Measurements from ENCODE around the gene NHSL1. TPM values are rescaled to one million over a fixed set of nuclear protein-coding genes. Genes with fewer than 3 reads are reported as not detected.
A peak's percentile ranks its signal among the peaks of the same experiment; 100 is the strongest.

Gene NHSL1
- total and polyA plus RNA-seq, 4 donors: 6.6 to 33.0 (median 20.7) TPM

- no peak for TF ChIP-seq CTCF (IDR thresholded peaks at IDR 0.05; ENCODE audit: low read depth, low read length, missing input control)
- peak; percentile 34 to 65 for TF ChIP-seq EGR1 (IDR thresholded peaks at IDR 0.05; ENCODE audit: low read depth in 2 of 2)
- TF ChIP-seq HNF4G (IDR thresholded peaks at IDR 0.05): peak; percentile 93
- TF ChIP-seq HNF4A (conservative IDR thresholded peaks at IDR 0.05): peak; percentile 98 to 99
- peak; percentile 71 to 89 for TF ChIP-seq JUND (IDR thresholded peaks at IDR 0.05)
- TF ChIP-seq ATF3 (IDR thresholded peaks at IDR 0.05): peak; percentile 64
- TF ChIP-seq FOXA1 (IDR thresholded peaks at IDR 0.05): peak; percentile 25
- peak; percentile 90 for TF ChIP-seq ZBTB33 (IDR thresholded peaks at IDR 0.05)
- peak; percentile 85 to 93 for TF ChIP-seq RXRA (IDR thresholded peaks at IDR 0.05)
- TF ChIP-seq NR2F2 (IDR thresholded peaks at IDR 0.05): peak; percentile 28
- peak; percentile 56 for TF ChIP-seq TAF1 (conservative IDR thresholded peaks at IDR 0.05)
- TF ChIP-seq SP1 (IDR thresholded peaks at IDR 0.05): peak; percentile 94
- TF ChIP-seq MAX (IDR thresholded peaks at IDR 0.05): peak; percentile 81
- peak in 1 of 2 donors; percentile 39 for TF ChIP-seq GABPA (IDR thresholded peaks at IDR 0.05 in 1 of 2, conservative IDR thresholded peaks at IDR 0.05 in 1 of 2)
- TF ChIP-seq RAD21 (IDR thresholded peaks at IDR 0.05): peak; percentile 61
- TF ChIP-seq REST (IDR thresholded peaks at IDR 0.05): peak; percentile 88
- peak; percentile 31 for TF ChIP-seq FOXA2 (IDR thresholded peaks at IDR 0.05)
- TF ChIP-seq YY1 (IDR thresholded peaks at IDR 0.05): peak; percentile 94
- peaks cover 10 to 52% (median 49%) of the 10 kb centered on the region in 4 donors for H3K4me1 ChIP-seq (ENCODE audit: control insufficient read depth in 4 of 4, insufficient read depth in 4 of 4, low read length in 3 of 4)
- 27% methylated on average over 7 of the region's 7 CpGs for WGBS
- H3K27me3 ChIP-seq (ENCODE audit: control insufficient read depth in 4 of 4, insufficient read depth in 4 of 4, low read length in 3 of 4): no peaks in the 10 kb centered on the region
- H3K9me3 ChIP-seq (ENCODE audit: control insufficient read depth in 4 of 4, low read length in 3 of 4): no peaks in the 10 kb centered on the region
- no peak for DNase-seq (ENCODE audit: low spot score)
- peak overlapping the region; percentile 68 to 70 for H3K27ac ChIP-seq (ENCODE audit: low read depth in 1 of 2, low read length in 2 of 2)
- H3K9ac ChIP-seq (ENCODE audit: low read depth in 1 of 2, low read length in 2 of 2): peak overlapping the region in 1 of 2 donors; percentile 68
- H3K36me3 ChIP-seq (ENCODE audit: control insufficient read depth in 4 of 4, insufficient read depth in 3 of 4, low read depth in 1 of 4, low read length in 3 of 4): no peaks in the 10 kb centered on the region
- no peak overlapping the region for H3K4me3 ChIP-seq (ENCODE audit: low read depth in 1 of 3, low read length in 3 of 3)
Observed at GRCh38 chr6:138507977-138508675, 8.8 kb upstream of the NHSL1 start.

Measured in liver (tissue), 9 donors.